ENCODE data around the gene XRCC1. TPM values are rescaled to one million over a fixed set of nuclear protein-coding genes. Genes with fewer than 3 reads are reported as not detected.

Gene XRCC1
- total and polyA plus RNA-seq, 2 experiments from 2014 or later: 26.7 to 28.0 TPM

GRCh38 chr19:43572171-43572588 lies 3.1 kb downstream of the XRCC1 start:
- DNase-seq: no peak
- peaks cover 64% of the 10 kb centered on the region for H3K79me2 ChIP-seq (ENCODE audit: insufficient read depth)
- H3K4me1 ChIP-seq (ENCODE audit: insufficient read depth): peaks cover 6% of the 10 kb centered on the region
- H3K27ac ChIP-seq: no peak overlapping the region
- no peaks in the 10 kb centered on the region for H4K20me1 ChIP-seq (ENCODE audit: insufficient read depth)
- in situ Hi-C loops (cut with MboI): no loop called here
- WGBS, 2 experiments (ENCODE audit: low coverage in 1 of 2, low lambda C conversion rate in 2 of 2, missing lambda C conversion rate in 2 of 2): 68 to 70% methylated on average over 3 of the region's 3 CpGs
- no peaks in the 10 kb centered on the region for H3F3A ChIP-seq (ENCODE audit: insufficient read depth)
- no peaks in the 10 kb centered on the region for H3K9me2 ChIP-seq (ENCODE audit: insufficient read depth)
- no peak for TF ChIP-seq EZH2 (IDR thresholded peaks at IDR 0.05; ENCODE audit: insufficient read depth, poor library complexity, severe bottlenecking)
- TF ChIP-seq EZH2phosphoT487 (IDR thresholded peaks at IDR 0.05; ENCODE audit: insufficient read depth, low read depth): no peak
- H2AFZ ChIP-seq: no peak overlapping the region
- no peaks in the 10 kb centered on the region for H3K27me3 ChIP-seq (replicated peaks; ENCODE audit: insufficient read depth)
- no peak overlapping the region for H3K9ac ChIP-seq
- H3K4me2 ChIP-seq (ENCODE audit: unreplicated experiment): no peak overlapping the region
- H3K36me3 ChIP-seq (ENCODE audit: low read depth): no peaks in the 10 kb centered on the region
- no peaks in the 10 kb centered on the region for H3K9me3 ChIP-seq (ENCODE audit: low read depth)
- no peak overlapping the region for H3K4me3 ChIP-seq

DNA sequence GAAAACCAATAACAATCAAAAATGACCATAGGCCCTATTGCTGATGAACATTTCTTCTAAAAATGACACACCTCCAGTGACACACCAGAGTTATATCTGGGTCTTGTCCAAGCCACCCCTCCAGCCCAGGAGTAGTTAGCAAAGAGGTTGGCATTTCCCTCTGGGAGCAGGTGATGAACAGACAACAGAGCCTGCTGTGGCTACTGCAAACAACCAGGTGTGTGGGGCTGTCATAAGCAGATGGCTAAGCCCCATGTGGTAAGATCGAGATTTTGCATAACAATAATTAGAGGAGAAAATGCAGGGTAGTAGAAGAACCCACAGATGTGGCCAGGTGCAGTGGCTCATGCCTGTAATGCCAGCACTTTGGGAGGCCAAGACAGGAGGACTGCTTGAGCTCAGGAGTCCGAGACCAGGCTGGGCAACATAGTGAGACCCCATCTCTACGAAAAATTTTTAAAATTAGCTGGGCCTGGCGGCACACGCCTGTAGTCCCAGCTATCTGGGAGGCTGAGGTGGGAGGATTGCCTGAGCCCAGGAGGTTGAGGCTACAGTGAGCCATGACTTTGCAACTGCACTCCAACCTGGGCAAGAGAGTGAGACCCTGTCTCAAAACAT lies 5.0 kb downstream of the XRCC1 start:
- in situ Hi-C loops (cut with MboI): no loop called here
- peak; percentile 21 for DNase-seq
- H3F3A ChIP-seq (ENCODE audit: insufficient read depth): no peaks in the 10 kb centered on the region
- TF ChIP-seq EZH2 (IDR thresholded peaks at IDR 0.05; ENCODE audit: insufficient read depth, poor library complexity, severe bottlenecking): no peak
- TF ChIP-seq EZH2phosphoT487 (IDR thresholded peaks at IDR 0.05; ENCODE audit: insufficient read depth, low read depth): no peak
- no peak overlapping the region for H3K27ac ChIP-seq
- no peaks in the 10 kb centered on the region for H3K9me3 ChIP-seq (ENCODE audit: low read depth)
- no peak overlapping the region for H3K4me3 ChIP-seq
- WGBS, 2 experiments (ENCODE audit: low coverage in 1 of 2, low lambda C conversion rate in 2 of 2, missing lambda C conversion rate in 2 of 2): 98% methylated on average over 5 of the region's 5 CpGs
- peaks cover 6% of the 10 kb centered on the region for H3K4me1 ChIP-seq (ENCODE audit: insufficient read depth)
- H3K9ac ChIP-seq: no peak overlapping the region
- no peaks in the 10 kb centered on the region for H3K36me3 ChIP-seq (ENCODE audit: low read depth)
- no peaks in the 10 kb centered on the region for H3K27me3 ChIP-seq (replicated peaks; ENCODE audit: insufficient read depth)
- no peak overlapping the region for H2AFZ ChIP-seq
- H3K79me2 ChIP-seq (ENCODE audit: insufficient read depth): peaks cover 64% of the 10 kb centered on the region
- H3K9me2 ChIP-seq (ENCODE audit: insufficient read depth): no peaks in the 10 kb centered on the region
- no peaks in the 10 kb centered on the region for H4K20me1 ChIP-seq (ENCODE audit: insufficient read depth)
- H3K4me2 ChIP-seq (ENCODE audit: unreplicated experiment): no peak overlapping the region

GRCh38 chr19:43569657-43570056 lies 5.7 kb downstream of the XRCC1 start:
- Histone ChIP-seq H3K27me3 (replicated peaks; ENCODE audit: insufficient read depth) (no peaks in the 10 kb centered on the region), H3K36me3 (ENCODE audit: low read depth) (no peaks in the 10 kb centered on the region), H3K9me2 (ENCODE audit: insufficient read depth) (no peaks in the 10 kb centered on the region), H3F3A (ENCODE audit: insufficient read depth) (no peaks in the 10 kb centered on the region), H3K79me2 (ENCODE audit: insufficient read depth) (peaks cover 58% of the 10 kb centered on the region), H3K27ac (no peak overlapping the region), H3K9ac (no peak overlapping the region), H2AFZ (no peak overlapping the region), H4K20me1 (ENCODE audit: insufficient read depth) (no peaks in the 10 kb centered on the region), H3K4me2 (ENCODE audit: unreplicated experiment) (no peak overlapping the region), H3K9me3 (ENCODE audit: low read depth) (no peaks in the 10 kb centered on the region), H3K4me1 (ENCODE audit: insufficient read depth) (peaks cover 5% of the 10 kb centered on the region), H3K4me3 (no peak overlapping the region)
- TF ChIP-seq EZH2phosphoT487 (IDR thresholded peaks at IDR 0.05; ENCODE audit: insufficient read depth, low read depth) (no peak), EZH2 (IDR thresholded peaks at IDR 0.05; ENCODE audit: insufficient read depth, poor library complexity, severe bottlenecking) (no peak)
- WGBS, 2 experiments (ENCODE audit: low coverage in 1 of 2, low lambda C conversion rate in 2 of 2, missing lambda C conversion rate in 2 of 2): 83 to 85% methylated on average over 4 to 5 of the region's 5 CpGs
- DNase-seq: no peak
- in situ Hi-C loops (cut with MboI): no loop called here

GRCh38 chr19:43564800-43565199 lies 10.5 kb downstream of the XRCC1 start:
- no peak overlapping the region for H3K4me3 ChIP-seq
- H2AFZ ChIP-seq: no peak overlapping the region
- in situ Hi-C loops (cut with MboI): no loop called here
- no peaks in the 10 kb centered on the region for H3K9me2 ChIP-seq (ENCODE audit: insufficient read depth)
- peaks cover 25% of the 10 kb centered on the region for H3F3A ChIP-seq (ENCODE audit: insufficient read depth)
- TF ChIP-seq EZH2 (IDR thresholded peaks at IDR 0.05; ENCODE audit: insufficient read depth, poor library complexity, severe bottlenecking) (no peak), EZH2phosphoT487 (IDR thresholded peaks at IDR 0.05; ENCODE audit: insufficient read depth, low read depth) (no peak)
- H3K9ac ChIP-seq: no peak overlapping the region
- no peak overlapping the region for H3K4me2 ChIP-seq (ENCODE audit: unreplicated experiment)
- no peaks in the 10 kb centered on the region for H3K27me3 ChIP-seq (replicated peaks; ENCODE audit: insufficient read depth)
- WGBS, 2 experiments (ENCODE audit: low coverage in 1 of 2, low lambda C conversion rate in 2 of 2, missing lambda C conversion rate in 2 of 2): 77 to 79% methylated on average over 9 of the region's 9 CpGs
- H3K9me3 ChIP-seq (ENCODE audit: low read depth): no peaks in the 10 kb centered on the region
- H3K36me3 ChIP-seq (ENCODE audit: low read depth): no peaks in the 10 kb centered on the region
- no peaks in the 10 kb centered on the region for H4K20me1 ChIP-seq (ENCODE audit: insufficient read depth)
- H3K27ac ChIP-seq: no peak overlapping the region
- peaks cover 8% of the 10 kb centered on the region; the same call in 1 of the 2 replicates for H3K4me1 ChIP-seq (ENCODE audit: insufficient read depth)
- peaks cover 24% of the 10 kb centered on the region for H3K79me2 ChIP-seq (ENCODE audit: insufficient read depth)
- no peak for DNase-seq
